ACHN (cell line): ENCODE results near the gene COQ4.
"Not testable (repeated sequence)": the region's sequence is repeated elsewhere in the genome, so short reads cannot be mapped to it uniquely, and the experiment has no call there.

Experiments used
- DNase-seq: peaks from one replicate; pipeline ENCODE4 v3.0.0-alpha.2; 2015
- in situ Hi-C: cut with HindIII; loops from 2 replicates; pipeline ENCODE4 v1.10.0; 2017; ENCODE audit warnings: low sequenced_read_pairs, low pct_ligation_motif_present, low pct_unique_long_range_greater_than_20kb

Gene COQ4

GRCh38 chr9:128322404-128323211 is at the start of gene COQ4, which contains the start of gene TRUB2:
TSS of gene COQ4 (plus strand) at chr9:128322839. CDS start at chr9:128322859, 20 bp downstream.
TSS of gene TRUB2 (minus strand) at chr9:128322447. CDS start at chr9:128322408, 39 bp downstream.
- in situ Hi-C loops, result no loop called here
- DNase-seq, result peak; percentile 91

GRCh38 chr9:128274245-128274644 is 48.4 kb upstream of the COQ4 start:
- in situ Hi-C loops, result no loop called here

DNA sequence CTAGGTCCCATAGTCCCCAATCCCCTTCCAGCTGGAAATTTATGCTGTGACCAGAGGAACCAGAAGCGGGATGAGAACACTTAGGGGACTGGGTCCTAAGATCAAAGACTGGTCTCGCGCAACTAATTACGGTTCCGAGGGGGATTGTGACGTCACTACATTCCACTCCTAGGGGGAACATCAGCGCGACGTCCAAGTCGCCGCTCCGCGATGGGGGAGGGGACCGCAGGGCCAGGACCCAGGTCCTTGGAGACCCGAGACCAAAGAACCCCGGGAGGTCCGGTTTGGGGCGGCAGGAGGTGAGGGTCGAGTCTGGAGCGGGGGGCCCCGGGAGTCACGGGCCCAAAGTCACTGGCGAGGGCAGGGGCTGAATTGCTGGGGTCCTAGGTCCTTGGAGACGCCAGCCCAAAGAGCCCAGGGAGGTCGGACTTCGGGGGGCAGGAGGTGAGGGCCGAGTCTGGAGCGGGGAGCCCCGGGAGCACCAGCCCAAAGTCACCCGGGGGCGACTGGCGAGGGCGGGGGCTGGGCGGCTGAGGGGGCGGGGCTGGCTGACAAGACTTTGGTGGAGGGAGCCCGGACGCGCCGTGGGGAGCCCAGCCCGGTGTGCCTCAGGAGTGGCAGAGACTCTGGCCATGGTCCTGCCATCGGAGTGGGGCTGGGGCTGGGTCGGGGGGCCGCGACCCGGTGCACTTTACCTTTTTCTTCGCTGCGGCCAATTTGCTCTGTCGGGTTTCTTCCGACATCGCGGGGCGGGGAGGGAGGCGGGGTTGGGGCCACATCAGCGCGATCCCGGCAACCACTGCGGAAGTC is 47.2 kb upstream of the COQ4 start, which contains the start of gene GOLGA2:
Gene GOLGA2, minus strand, starts transcription at position 810 of the 810 bp plus-strand sequence. Its CDS starts 31 bp downstream, at position 779.
- in situ Hi-C loops, result no loop called here
- peak; percentile 33 for DNase-seq

More at GRCh38 chr9:128274245-128274644, 48.4 kb upstream of the COQ4 start:
- no peak for DNase-seq

- in situ Hi-C loops, result no loop called here
- peak; percentile 97 for DNase-seq
These were observed 46.5 kb upstream of the COQ4 start, which contains the start of gene SWI5 for GRCh38 chr9:128276008-128276573. TSS of gene SWI5 (plus strand) at chr9:128276276.

DNA sequence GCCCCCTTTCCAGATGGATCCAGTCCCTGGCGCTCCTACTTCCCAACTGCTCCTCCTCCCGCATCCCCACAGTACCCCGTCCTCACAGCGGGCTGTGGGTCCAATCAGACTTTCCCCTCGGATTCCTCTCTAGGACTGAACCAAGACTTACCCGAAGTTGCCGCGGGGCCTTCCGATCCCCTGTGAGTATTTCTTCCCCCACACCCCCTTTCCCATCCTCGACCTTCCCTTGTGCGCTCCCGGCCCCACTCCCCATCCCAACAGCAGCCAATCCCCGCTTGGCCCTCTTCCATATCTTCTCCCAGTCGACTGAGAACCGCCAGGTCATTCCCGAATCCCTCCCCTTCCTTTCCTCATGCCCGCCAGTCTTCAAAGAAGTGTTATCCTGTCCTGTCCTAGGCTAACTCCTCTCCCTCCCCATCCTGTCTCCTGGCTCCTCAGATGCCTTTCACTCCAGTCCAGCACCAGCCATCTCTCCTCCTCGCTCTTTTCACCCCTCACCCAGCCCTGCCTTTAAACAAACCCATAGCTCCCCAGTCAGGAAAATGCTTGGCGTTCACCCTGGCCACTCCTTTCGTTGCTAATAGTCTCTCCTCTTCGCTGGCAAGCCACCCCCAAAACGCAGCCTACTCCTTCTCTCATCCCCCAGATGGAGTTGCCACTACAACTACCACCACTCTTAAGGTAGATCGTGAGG is 45.9 kb upstream of the COQ4 start:
- in situ Hi-C loops, result no loop called here
- peak; percentile 25 for DNase-seq

GRCh38 chr9:128279088-128280073 is 43.3 kb upstream of the COQ4 start:
- in situ Hi-C loops, result not testable (repeated sequence)
- peak; percentile 32 for DNase-seq

DNA sequence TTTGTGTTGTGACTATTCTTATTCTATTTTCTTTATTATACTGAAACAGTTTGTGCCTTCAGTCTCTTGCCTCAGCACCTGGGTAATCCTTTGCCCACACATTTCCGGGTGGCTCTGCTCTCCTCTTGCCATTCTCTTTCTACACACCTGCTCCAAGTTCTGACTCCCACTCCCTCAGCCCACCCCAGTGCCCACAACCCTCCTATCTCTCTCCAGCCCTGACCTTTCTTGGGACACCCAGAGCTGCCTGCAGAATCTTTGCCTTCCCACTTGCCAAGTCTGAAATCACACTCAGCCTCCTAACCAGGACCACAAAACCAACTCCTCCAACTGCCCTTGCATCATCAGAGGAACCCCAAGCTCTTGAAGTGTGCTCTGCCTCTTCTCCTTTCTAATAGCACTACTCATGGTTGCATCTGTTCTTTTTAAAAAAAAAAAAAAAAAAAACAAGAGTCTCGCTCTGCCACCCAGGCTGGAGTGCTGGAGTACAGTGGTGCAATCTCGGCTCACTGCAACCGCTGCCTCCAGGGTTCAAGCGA is 42.5 kb upstream of the COQ4 start:
- no peak for DNase-seq

DNA sequence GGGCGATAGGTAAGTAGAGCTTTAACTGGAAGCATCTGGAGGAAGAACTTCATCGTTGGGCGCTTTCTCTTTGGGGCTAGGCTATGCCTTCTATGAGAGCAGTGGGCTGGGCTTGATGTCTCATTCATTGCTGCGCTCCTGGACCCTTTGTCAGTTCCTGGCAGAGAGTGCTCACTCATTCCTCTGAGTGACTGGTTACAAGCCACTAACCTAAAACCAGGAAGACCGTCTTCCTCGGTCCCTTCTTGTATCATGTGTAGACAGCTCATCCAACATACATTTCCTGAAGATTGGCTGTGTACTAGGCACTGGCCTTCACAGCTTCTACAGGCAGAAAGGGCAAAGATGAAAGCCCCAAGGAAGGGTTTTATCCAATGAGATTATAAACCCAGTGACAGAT is 40.1 kb upstream of the COQ4 start:
- in situ Hi-C loops, result no loop called here
- no peak for DNase-seq

More for the DNA sequence above, 42.5 kb upstream of the COQ4 start:
- in situ Hi-C loops, result no loop called here

DNA sequence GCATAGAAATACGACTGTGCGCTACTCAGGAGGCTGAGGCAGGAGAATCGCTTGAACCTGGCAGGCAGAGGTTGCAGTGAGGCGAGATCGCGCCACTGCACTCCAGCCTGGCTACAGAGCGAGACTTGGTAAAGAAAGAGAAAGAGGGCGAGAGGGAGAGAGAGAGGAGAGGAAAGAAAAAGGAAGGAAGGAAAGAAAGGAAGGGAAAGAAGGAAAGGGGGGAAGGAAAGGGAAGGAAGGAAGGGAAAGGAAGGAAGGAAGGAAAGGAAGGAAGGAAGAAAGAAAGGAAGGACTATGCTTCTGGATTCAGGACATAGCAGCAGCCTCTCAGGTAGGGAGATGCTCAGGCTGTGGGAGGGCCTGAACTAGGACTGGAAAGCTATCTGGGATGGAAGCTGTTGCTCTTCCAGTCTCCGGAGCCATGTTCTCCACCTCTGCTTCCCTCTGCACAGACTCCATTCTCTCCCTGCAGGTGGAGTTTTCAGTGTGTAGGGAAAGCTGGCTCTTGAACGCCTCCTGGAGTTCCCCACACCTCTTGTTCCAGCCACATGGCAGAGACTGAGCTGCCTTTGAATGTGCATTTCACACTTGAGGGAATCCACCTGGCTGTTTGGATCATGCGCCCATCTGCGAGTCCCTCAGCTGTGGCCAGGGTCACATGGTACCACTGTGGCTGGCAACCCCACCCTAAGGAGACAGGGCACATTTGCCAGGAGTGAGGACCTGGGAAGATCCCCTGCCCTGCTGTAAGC is 37.4 kb upstream of the COQ4 start:
- in situ Hi-C loops, result no loop called here
- DNase-seq, result no peak

DNA sequence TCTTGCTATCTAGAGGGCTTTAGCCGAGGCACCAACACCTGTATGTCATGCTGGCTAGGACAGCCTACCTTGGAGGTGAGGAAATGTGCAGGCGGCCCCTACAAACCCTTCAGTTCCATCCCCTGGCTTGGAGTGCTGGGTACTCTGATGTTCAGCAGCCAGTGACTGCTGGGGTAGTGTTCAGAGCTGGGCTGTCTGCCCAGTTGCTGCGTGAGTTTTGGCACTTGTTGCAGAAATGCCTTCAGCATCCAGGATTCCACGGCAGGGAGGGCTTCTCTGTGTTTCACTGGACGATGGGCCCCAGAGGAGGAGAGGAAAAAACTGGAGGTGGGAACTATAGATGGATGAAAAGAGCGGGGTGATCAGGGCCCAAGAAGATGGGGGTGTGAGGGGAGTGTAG is 36.2 kb upstream of the COQ4 start:
- no peak for DNase-seq
- in situ Hi-C loops, result no loop called here

DNA sequence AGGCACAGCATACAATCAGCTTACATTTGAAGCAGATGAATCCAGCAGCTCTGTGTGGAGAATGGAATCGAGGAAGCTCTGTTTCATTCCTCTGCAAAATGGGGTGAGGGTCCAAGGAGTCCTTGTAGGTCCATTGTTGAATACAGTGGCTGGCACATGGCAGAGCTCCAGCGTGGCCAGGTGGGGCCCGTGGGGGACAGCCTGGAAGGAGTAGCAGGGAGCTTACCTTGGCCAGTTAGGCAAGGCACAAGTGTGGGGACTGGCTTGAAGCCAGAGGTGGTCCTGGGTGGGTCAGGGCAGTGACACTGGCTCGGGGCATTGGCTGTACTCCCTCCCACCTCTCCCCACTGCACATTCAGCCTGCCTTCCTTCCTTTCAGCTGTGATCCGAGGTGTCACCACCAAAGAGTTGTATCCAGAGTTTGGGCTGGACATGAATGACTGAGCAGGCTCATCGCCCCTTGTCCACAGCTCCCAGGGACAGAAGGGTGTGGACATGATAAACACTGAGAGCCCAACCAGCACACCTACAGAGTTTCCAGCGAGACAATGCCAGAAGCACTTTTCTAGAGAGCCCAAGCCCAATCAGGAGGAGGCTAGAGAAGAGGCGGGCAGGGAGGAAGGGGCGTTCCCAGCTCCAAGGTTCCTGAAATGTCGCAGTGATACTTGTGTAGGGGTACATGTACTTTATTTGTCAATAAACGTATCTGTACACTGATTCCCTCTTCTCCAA is 34.2 kb upstream of the COQ4 start:
- in situ Hi-C loops, result no loop called here
- DNase-seq, result no peak

- no peak for DNase-seq
- in situ Hi-C loops, result no loop called here
These were observed 30.6 kb upstream of the COQ4 start for GRCh38 chr9:128292009-128292408.

DNA sequence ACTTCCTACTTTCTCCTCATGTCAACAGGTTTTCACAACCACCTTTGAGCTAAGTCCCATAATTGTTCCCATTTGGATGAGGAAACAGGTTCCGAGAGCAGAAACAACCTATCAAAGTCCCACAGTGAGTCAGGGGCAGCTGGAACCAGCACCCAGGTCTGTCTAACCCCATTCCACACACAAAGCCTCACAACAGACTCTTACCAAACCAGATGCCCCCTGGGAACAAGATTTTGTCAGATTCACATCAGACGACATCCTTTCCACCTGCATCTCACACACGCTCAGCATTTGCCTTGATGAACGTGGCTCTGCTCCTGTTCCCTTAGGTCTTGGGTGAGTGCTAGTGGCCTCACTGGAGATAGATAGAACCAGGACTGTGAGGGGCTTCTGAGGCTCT is 29.5 kb upstream of the COQ4 start:
- DNase-seq, result no peak

GRCh38 chr9:128294142-128294541 is 28.5 kb upstream of the COQ4 start:
- in situ Hi-C loops, result no loop called here
- no peak for DNase-seq

More for the DNA sequence above, 29.5 kb upstream of the COQ4 start:
- in situ Hi-C loops, result no loop called here

- DNase-seq, result no peak
- in situ Hi-C loops, result no loop called here
These were observed 26.1 kb upstream of the COQ4 start for GRCh38 chr9:128296340-128297220.
